ENCODE data around the gene CACHD1. TPM values are rescaled to one million over a fixed set of nuclear protein-coding genes. Genes with fewer than 3 reads are reported as not detected.

The CACHD1 gene
- total RNA-seq, 4 donors from 2014 or later: 2.2 to 3.6 (median 2.9) TPM

GRCh38 chr1:64482128-64482527, 12.2 kb downstream of the CACHD1 start:
- intact Hi-C loops (cut with DNase I; ENCODE audit: low total_unique reads): no loop called here
- Histone ChIP-seq H3K9me3 (no peaks in the 10 kb centered on the region), H3K27me3 (no peaks in the 10 kb centered on the region), H3K4me3 (no peak overlapping the region), H3K36me3 (no peaks in the 10 kb centered on the region), H3K27ac (no peak overlapping the region), H3K4me1 (peaks cover 7 to 14% of the 10 kb centered on the region in 2 donors)
- in situ Hi-C loops (cut with MboI; ENCODE audit: low sequenced_read_pairs in 4 of 4): no loop called here
- DNase-seq (no peak), ATAC-seq (no peak)
- no peak for TF ChIP-seq POLR2A (IDR thresholded peaks at IDR 0.05)
- no peak for TF ChIP-seq CTCF (IDR thresholded peaks at IDR 0.05 in 4 of 5, conservative IDR thresholded peaks at IDR 0.05 in 1 of 5)

- Histone ChIP-seq H3K36me3 (no peaks in the 10 kb centered on the region), H3K27me3 (no peaks in the 10 kb centered on the region), H3K4me3 (no peak overlapping the region), H3K27ac (no peak overlapping the region), H3K9me3 (no peaks in the 10 kb centered on the region), H3K4me1 (peaks cover 6 to 12% of the 10 kb centered on the region in 2 donors)
- no peak for TF ChIP-seq POLR2A (IDR thresholded peaks at IDR 0.05)
- no peak for TF ChIP-seq CTCF (IDR thresholded peaks at IDR 0.05 in 4 of 5, conservative IDR thresholded peaks at IDR 0.05 in 1 of 5)
- no peak for ATAC-seq
- in situ Hi-C loops (cut with MboI; ENCODE audit: low sequenced_read_pairs in 4 of 4) (no loop called here), intact Hi-C loops (cut with DNase I; ENCODE audit: low total_unique reads) (no loop called here)
- DNase-seq: no peak
These were observed 12.8 kb downstream of the CACHD1 start for GRCh38 chr1:64482720-64483119.

DNA sequence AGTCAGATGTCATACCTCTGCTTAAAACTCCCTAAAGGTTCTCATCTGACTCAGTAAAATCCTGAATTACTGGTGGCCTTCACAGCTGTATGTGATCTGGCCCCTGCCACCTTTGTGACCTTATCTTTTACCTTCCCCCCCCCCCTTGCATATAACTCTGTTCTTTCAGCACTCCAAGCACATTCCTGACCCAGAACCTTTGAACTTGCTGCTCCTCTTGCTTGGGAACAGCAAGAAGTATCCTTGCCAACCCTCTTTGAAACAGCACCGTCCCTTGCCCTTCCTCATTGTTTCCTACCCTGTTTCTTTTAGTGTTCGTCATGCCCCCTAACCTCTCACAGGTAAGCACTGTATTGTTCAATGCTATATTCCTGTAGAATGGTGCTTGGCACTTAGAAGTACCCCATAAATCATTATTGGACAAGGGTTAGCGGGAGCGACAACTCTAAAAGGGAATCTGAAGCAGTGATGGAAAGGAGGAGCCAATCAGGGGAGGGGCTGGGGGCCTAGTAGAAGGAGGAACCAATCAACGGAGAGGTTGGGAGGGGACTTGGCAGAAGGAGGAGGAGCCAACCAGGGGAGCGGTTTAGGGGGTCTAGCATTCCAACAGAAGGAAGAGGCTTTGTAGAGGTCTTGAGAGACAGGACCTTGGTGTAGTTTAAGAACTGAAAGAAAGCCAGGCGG, 13.9 kb downstream of the CACHD1 start:
- intact Hi-C loops (cut with DNase I; ENCODE audit: low total_unique reads): no loop called here
- TF ChIP-seq CTCF (IDR thresholded peaks at IDR 0.05 in 4 of 5, conservative IDR thresholded peaks at IDR 0.05 in 1 of 5) (no peak), POLR2A (IDR thresholded peaks at IDR 0.05) (no peak)

GRCh38 chr1:64484651-64485050, 14.7 kb downstream of the CACHD1 start:
- no peak overlapping the region for H3K4me3 ChIP-seq
- peaks cover 6 to 12% of the 10 kb centered on the region in 2 donors for H3K4me1 ChIP-seq
- intact Hi-C loops (cut with DNase I; ENCODE audit: low total_unique reads): no loop called here
- H3K27ac ChIP-seq: no peak overlapping the region
- no peaks in the 10 kb centered on the region for H3K27me3 ChIP-seq
- H3K36me3 ChIP-seq: no peaks in the 10 kb centered on the region
- TF ChIP-seq CTCF (IDR thresholded peaks at IDR 0.05 in 4 of 5, conservative IDR thresholded peaks at IDR 0.05 in 1 of 5) (no peak), POLR2A (IDR thresholded peaks at IDR 0.05) (no peak)
- ATAC-seq: no peak
- in situ Hi-C loops (cut with MboI; ENCODE audit: low sequenced_read_pairs in 4 of 4): no loop called here
- no peaks in the 10 kb centered on the region for H3K9me3 ChIP-seq
- no peak for DNase-seq

More for the DNA sequence above, 13.9 kb downstream of the CACHD1 start:
- peaks cover 6 to 12% of the 10 kb centered on the region in 2 donors for H3K4me1 ChIP-seq
- in situ Hi-C loops (cut with MboI; ENCODE audit: low sequenced_read_pairs in 4 of 4): no loop called here
- no peaks in the 10 kb centered on the region for H3K9me3 ChIP-seq
- no peak overlapping the region for H3K4me3 ChIP-seq
- DNase-seq (no peak), ATAC-seq (no peak)
- H3K27ac ChIP-seq: no peak overlapping the region
- no peaks in the 10 kb centered on the region for H3K36me3 ChIP-seq
- H3K27me3 ChIP-seq: no peaks in the 10 kb centered on the region

DNA sequence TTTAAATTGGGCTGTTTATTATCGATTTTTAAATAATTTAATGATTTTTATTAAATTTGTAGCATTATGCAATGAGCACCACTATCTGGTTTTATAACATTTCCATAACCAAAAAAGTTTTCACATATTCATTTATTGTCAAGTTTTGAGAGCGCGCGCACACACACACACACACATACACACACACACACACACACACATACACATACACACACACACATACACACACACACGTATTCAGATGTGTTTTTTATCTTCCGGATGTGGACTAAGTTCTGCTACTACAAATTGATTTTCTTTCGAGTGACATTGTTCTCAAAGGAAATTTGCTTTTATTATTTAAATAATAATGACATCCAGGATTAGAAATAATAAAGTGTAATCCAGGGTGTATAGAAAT, 16.3 kb downstream of the CACHD1 start:
- Histone ChIP-seq H3K4me1 (peaks cover 6 to 15% of the 10 kb centered on the region in 2 donors), H3K4me3 (no peak overlapping the region), H3K27ac (no peak overlapping the region), H3K27me3 (no peaks in the 10 kb centered on the region), H3K9me3 (no peaks in the 10 kb centered on the region), H3K36me3 (no peaks in the 10 kb centered on the region)
- no peak for TF ChIP-seq POLR2A (IDR thresholded peaks at IDR 0.05)
- TF ChIP-seq CTCF (IDR thresholded peaks at IDR 0.05 in 4 of 5, conservative IDR thresholded peaks at IDR 0.05 in 1 of 5): no peak
- DNase-seq (no peak), ATAC-seq (no peak)
- intact Hi-C loops (cut with DNase I; ENCODE audit: low total_unique reads): no loop called here
- in situ Hi-C loops (cut with MboI; ENCODE audit: low sequenced_read_pairs in 4 of 4): no loop called here

All from gastrocnemius medialis (tissue), 4 donors.